IPS DF 19.7 (cell line): ENCODE measurements around the gene EFNA1.

Experiments
- DNase-seq: peaks from one replicate; pipeline ENCODE4 v3.0.0-alpha.2; 2013; ENCODE audit warnings: low read depth, low spot score

The EFNA1 gene

GRCh38 chr1:155124503-155125463 lies 2.9 kb upstream of the EFNA1 start:
- no peak for DNase-seq

DNA sequence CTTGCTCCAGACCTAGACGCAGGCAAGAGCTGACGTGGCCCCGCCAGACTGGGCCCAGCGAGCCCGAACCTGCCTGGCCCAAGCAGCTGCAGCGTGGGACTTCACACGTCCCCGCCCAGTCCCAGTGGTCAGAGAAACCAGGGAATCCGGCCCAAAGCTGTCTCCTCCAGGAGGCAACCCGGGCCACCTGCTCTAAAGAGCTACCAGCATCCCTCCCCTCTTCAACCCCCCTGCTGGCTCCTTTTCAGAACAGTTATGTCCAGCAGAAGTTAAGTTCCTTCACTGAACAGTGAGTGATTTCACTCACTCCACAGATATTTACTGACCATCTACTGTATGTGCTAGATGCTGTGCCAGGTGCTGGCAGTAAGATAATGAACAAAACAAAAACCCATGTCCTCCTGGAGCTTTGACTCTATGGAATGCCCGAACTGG lies 2.1 kb upstream of the EFNA1 start:
- DNase-seq, result no peak

DNA sequence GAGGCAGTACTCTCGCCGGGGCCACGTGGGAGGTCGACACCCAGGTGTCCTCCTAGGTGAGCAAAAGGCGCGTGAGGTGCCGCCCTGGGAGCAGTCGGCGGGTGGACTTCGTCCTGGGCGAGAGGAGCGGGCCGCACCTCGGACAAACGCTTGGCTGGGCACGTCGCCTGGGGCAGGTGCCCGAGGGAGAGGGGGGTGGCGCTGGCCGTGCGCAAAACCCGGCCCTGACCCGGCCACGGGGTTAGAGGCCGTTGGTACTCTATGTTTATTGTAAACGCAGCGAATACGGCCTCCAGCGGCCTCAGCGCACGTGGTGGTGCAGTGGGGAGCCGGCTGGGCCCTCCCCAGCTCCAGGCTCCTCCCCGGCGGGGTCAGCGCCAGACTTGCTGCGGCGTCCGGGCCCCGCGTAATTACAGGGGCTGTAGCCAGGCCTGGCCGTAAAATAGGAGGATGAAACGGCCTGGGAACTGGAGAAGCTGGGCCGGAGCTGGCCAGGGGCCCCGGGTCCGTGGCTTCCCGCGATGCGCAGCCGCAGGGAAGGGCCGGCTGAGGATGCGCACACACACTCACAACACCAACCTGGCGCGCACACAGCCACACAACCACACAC lies 1.6 kb upstream of the EFNA1 start:
- DNase-seq, result no peak

DNA sequence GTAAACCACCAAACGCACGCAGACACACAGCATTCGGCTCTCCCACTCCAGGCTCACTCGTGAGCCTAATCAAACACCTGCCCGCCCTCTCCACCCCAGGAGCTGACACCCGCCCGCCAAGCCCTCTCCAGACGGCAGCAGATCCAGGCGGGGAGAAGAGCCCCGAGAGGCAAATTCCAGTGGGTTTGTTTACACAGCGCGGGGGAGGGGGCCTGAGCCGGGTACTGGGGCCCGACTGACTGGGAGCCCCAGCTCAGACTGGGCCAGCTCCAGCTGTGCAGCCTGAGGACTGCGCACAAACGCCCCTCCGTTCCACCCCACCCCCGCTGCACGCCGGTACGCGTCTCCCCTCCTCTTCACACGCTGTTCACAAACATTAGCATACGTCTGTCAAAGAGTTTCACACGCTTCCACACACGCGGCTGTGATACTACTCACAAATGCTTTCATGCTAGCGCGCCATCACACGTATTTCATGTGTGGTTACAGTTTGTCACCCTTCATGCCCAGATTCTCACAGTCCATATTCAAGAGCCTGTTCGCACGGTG lies 1.0 kb upstream of the EFNA1 start:
- no peak for DNase-seq

DNA sequence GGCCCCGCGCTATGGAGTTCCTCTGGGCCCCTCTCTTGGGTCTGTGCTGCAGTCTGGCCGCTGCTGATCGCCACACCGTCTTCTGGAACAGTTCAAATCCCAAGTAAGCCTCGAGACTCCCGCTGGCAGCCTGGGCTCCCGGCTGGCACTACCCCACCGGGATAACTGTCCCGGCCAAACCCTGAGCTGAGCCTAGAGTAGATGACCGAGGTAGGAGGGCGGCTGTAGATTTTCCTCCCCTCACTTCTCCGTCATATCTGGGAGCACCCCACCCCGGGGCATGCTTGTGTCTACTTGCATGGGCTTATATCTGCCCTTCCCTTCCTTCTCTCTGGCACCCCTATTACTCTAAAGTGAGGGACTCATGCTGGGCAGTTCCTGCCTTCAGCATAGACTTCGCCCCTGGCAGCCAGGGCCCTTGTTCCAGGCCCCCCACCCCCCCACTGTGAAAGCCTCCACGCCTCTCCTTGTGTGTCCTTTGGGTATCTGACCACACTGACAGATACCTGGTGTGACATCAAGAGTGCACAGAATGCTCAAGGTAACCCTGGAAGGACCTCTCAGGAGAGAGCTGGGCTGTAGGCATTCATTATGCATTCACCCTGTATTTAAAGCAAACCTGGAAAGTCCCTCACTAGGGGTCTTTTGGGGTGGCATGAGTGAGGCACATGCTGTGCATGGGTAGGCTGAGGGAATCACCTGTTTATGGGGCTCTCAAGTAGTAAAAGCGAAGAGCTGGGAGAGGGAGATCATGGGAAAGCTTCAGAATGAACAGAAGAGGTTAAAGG lies 485 bp downstream of the EFNA1 start:
- DNase-seq, result no peak

GRCh38 chr1:155128755-155129473 lies 1.2 kb downstream of the EFNA1 start:
- DNase-seq, result no peak

- DNase-seq, result no peak
Observed at GRCh38 chr1:155130272-155131006, 2.8 kb downstream of the EFNA1 start.

GRCh38 chr1:155131285-155131684 lies 3.6 kb downstream of the EFNA1 start:
- DNase-seq, result no peak

GRCh38 chr1:155131856-155132255 lies 4.2 kb downstream of the EFNA1 start:
- no peak for DNase-seq

GRCh38 chr1:155133799-155134281 lies 6.2 kb downstream of the EFNA1 start:
- no peak for DNase-seq

DNA sequence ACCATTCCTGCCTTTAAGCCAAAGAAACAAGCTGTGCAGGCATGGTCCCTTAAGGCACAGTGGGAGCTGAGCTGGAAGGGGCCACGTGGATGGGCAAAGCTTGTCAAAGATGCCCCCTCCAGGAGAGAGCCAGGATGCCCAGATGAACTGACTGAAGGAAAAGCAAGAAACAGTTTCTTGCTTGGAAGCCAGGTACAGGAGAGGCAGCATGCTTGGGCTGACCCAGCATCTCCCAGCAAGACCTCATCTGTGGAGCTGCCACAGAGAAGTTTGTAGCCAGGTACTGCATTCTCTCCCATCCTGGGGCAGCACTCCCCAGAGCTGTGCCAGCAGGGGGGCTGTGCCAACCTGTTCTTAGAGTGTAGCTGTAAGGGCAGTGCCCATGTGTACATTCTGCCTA lies 6.6 kb downstream of the EFNA1 start:
- no peak for DNase-seq

GRCh38 chr1:155134880-155135414 lies 7.3 kb downstream of the EFNA1 start:
- DNase-seq, result no peak

DNA sequence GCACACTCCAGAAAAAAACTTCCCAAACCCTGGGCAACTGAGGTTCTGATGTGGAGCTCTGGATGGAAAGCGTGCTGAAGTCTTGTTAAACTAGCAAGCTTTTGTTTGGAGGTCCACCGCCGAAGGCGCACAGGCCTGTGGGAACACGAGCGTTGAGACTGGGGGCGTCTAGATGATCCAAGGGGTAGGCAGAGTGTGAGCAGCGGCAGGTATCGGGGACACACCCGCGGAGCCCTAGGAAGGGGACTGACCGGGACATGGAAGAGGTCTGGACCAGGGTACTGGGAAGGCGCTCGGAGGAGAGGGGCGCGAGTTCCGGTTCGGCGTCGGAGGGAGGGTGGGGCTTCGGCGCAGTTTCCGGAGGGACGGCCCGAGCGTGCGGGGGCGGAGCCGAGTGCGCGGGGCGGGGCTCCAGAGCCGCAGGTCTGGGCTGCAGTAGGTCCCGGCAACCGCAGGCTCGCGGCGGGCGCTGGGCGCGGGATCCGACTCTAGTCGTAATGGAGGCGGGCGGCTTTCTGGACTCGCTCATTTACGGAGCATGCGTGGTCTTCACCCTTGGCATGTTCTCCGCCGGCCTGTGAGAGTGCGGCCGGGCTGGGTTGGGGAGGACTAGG lies 7.8 kb downstream of the EFNA1 start, which contains the start of gene SLC50A1:
Gene SLC50A1 (plus strand): TSS at position 438 of the 614 bp plus-strand sequence. CDS start 60 bp downstream, at position 498.
- DNase-seq, result no peak

- DNase-seq, result no peak
Observed at GRCh38 chr1:155136748-155137147, 9.1 kb downstream of the EFNA1 start.

DNA sequence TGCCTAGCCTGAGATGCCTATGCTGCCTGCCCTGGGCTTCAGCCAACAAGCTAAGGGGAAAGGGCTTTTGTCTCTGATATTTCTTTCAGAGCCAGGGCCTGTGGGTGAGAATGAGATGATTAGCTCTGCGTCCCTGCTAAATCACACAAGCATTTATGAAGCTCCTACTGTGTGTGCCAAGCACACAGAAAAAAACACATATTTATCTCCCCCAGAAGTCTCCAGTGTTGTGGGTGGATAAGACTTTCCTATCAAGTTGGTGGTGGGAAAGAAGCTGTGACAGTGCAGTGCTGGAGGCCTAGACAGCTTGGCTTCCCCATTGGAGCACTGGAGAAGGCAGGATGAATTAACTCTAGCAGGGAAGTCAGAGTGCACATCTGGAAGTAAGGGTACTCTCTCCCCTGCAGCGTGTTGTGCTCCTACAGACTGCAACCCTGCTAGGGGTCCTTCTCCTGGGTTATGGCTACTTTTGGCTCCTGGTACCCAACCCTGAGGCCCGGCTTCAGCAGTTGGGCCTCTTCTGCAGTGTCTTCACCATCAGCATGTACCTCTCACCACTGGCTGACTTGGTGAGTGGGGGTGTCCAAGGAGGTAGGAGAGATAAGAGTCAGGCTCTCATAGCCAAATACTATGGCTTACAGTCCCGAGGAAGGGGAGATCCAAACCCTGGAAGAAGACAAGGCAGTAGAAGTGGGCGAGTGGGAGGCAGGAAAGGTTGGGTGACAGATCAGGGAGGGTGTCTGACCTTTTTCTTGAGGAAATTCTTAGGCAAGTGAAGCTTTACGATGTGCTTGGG lies 9.7 kb downstream of the EFNA1 start:
- no peak for DNase-seq

GRCh38 chr1:155139895-155140629 lies 12.4 kb downstream of the EFNA1 start, which contains the start of gene DPM3:
Gene DPM3 (minus strand): TSS chr1:155140531. CDS start chr1:155140240, 291 bp downstream.
- no peak for DNase-seq

DNA sequence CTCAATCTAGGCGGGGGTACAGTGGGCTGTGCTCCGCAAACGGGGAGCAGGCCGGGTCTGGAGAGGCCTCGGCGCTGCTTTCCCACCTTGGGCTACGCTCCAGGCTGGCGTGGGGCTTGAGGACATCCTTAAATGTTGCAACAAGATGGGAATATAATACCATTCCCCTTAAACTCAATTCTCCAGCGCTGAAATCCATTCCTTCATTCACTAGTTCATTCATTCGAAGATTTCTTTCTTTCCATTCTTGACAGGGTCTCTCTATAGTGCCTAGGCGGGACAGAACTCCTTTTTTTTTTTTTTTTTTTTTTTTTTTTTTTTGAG lies 12.9 kb downstream of the EFNA1 start:
- DNase-seq, result no peak

- no peak for DNase-seq
Observed at GRCh38 chr1:155141749-155142148, 14.1 kb downstream of the EFNA1 start.
